Central memory CD4-positive, alpha-beta T cell (primary cell): Measurements from ENCODE around the gene SCGB3A1.

ENCODE experiments used
- DNase-seq: peaks from one replicate; pipeline ENCODE4 v3.0.0; 2022

SCGB3A1 gene

GRCh38 chr5:180583738-180584137, 7.6 kb downstream of the SCGB3A1 start:
- DNase-seq: no peak

- no peak for DNase-seq
Observed at GRCh38 chr5:180580681-180581080, 10.6 kb downstream of the SCGB3A1 start.

- DNase-seq: no peak
Observed at GRCh38 chr5:180575571-180575970, 15.7 kb downstream of the SCGB3A1 start.

- no peak for DNase-seq
Observed at GRCh38 chr5:180568914-180569313, 22.4 kb downstream of the SCGB3A1 start.

DNA sequence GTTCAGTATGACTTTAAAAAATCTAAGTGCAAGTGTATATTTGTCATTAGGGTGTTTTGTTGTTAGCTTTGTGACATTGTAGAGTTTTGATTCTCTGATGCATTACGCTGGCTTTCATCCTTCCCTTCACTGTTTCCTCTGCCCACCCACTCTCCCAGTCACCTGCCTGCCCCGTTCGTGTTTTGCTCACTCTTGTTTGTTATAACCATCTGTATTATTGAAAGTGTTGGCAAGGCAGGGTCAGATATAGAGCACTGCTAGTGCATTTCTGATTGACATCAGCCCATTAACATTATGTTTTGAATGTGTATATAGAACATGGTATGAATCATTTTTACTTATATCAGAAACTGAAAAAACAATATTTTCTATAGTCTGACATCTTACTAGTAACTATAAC, 27.3 kb downstream of the SCGB3A1 start:
- no peak for DNase-seq

DNA sequence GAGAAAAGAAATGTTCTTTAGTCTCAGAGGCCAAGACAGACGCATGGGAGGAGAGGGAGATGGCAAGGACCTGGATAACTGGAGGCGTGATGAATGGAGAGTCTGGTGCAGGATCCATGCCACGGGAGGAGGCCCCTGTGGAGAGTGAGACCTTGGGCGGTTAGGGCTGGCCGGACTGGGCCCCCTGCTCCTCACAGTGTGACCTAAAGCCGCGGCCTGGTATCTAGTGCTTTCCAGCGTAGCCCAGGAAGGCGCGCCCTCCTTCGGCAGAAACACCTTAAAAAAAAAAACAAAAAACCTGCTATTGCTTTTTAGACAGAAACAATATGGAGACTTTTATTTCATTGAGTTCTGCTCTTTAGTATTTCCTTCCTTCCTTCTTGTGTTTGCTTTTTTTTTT, 33.1 kb downstream of the SCGB3A1 start:
- DNase-seq: no peak

- DNase-seq: no peak
Observed at GRCh38 chr5:180557217-180557809, 34.0 kb downstream of the SCGB3A1 start.

- no peak for DNase-seq
Observed at GRCh38 chr5:180555168-180555921, 36.0 kb downstream of the SCGB3A1 start.

DNA sequence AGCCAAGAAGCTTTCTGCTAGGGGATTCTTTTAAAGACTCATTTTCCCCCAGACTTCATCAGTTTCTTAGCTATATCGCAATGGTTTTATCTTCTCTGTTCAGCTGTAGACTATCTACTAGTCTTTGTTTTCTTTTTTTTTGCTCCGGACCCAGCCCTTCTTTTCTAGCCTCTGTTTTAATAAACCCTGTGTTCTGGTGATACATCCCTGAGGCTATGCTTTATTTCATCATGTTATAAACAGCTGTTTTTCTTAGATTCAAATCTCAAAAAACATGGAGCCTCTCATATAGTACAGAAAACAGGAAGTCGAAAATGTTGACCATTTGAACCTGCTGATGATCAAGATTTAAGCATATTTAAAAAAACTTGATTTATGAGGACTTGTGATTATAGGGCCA, 37.8 kb downstream of the SCGB3A1 start:
- DNase-seq: no peak

GRCh38 chr5:180548563-180548962, 42.7 kb downstream of the SCGB3A1 start:
- DNase-seq: no peak

DNA sequence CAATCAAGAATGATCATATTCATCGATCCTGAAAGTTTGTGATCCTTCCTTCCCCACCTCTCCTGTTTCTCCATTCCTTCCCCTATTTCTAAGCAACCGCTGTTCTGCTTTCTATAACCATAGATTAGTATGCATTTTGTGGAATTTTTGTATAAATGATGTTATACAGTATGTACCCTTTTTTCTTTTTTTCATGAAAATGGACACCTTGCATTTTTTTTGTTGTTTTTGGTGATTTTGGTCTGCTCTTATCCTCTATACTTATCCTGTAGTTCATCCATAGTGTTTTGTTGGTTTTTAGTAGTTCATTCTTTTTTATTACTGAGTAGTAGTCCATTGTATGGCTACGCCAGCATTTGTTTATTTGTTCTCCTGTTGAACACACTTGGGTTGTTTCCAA, 46.1 kb downstream of the SCGB3A1 start:
- DNase-seq: no peak

DNA sequence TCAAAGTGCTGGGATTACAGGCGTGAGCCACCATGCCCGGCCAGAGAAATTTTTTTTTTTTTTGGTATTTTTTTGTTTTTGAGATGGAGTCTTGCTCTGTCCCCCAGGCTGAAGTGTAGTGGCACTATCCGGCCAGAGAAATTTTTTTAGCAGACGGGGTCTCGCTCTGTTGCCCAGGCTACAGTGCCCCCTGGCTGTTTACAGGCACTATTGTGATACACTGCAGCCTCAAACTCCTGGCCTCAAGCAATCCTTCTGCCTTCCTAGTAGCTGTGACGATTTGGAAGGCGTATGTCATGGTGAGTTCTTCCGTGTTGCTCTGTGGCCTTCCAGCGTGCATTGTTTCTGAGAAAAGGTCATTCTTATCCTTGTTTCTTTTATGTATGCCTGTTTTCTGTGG, 49.6 kb downstream of the SCGB3A1 start:
- no peak for DNase-seq
